Measurements from ENCODE around the gene PLEKHO2.
A peak's percentile ranks its signal among the peaks of the same experiment; 100 is the strongest.

The PLEKHO2 gene

GRCh38 chr15:64896371-64897069 is 54.8 kb downstream of the PLEKHO2 start:
- Histone ChIP-seq H3K4me2 (ENCODE audit: low read depth, low read length, poor library complexity, severe bottlenecking) (peak overlapping the region; percentile 100), H3K4me3 (ENCODE audit: insufficient read depth, low read length, poor library complexity, severe bottlenecking) (no peak overlapping the region), H2AFZ (ENCODE audit: low read depth, low read length, severe bottlenecking) (no peak overlapping the region), H3K27ac (ENCODE audit: low read depth, low read length) (peak overlapping the region; percentile 100), H3K79me2 (ENCODE audit: insufficient read depth, low read length) (no peaks in the 10 kb centered on the region), H3K9me3 (ENCODE audit: insufficient read depth, low read length) (peaks cover 6% of the 10 kb centered on the region; the same call in 1 of the 2 replicates), H3K36me3 (ENCODE audit: low read length) (no peaks in the 10 kb centered on the region), H3K9me2 (replicated peaks; ENCODE audit: insufficient read depth, low read length) (no peaks in the 10 kb centered on the region), H4K20me1 (ENCODE audit: low read depth, low read length) (no peaks in the 10 kb centered on the region), H3K9ac (ENCODE audit: low read length) (peak overlapping the region; percentile 61), H3F3A (ENCODE audit: insufficient read depth) (peaks cover 37% of the 10 kb centered on the region), H3K27me3 (ENCODE audit: low read length) (no peaks in the 10 kb centered on the region)
- no peak for TF ChIP-seq CTCF (IDR thresholded peaks at IDR 0.05; ENCODE audit: insufficient read depth, low read length, poor library complexity, severe bottlenecking)
- TF ChIP-seq EZH2phosphoT487 (conservative IDR thresholded peaks at IDR 0.05; ENCODE audit: low read length), result no peak

GRCh38 chr15:64897345-64897985 is 55.8 kb downstream of the PLEKHO2 start:
- no peak overlapping the region for H2AFZ ChIP-seq (ENCODE audit: low read depth, low read length, severe bottlenecking)
- no peaks in the 10 kb centered on the region for H3K27me3 ChIP-seq (ENCODE audit: low read length)
- H3K9ac ChIP-seq (ENCODE audit: low read length), result no peak overlapping the region
- H3F3A ChIP-seq (ENCODE audit: insufficient read depth), result peaks cover 35% of the 10 kb centered on the region
- no peak overlapping the region for H3K27ac ChIP-seq (ENCODE audit: low read depth, low read length)
- H3K79me2 ChIP-seq (ENCODE audit: insufficient read depth, low read length), result no peaks in the 10 kb centered on the region
- H3K9me2 ChIP-seq (replicated peaks; ENCODE audit: insufficient read depth, low read length), result no peaks in the 10 kb centered on the region
- no peaks in the 10 kb centered on the region for H3K36me3 ChIP-seq (ENCODE audit: low read length)
- H3K9me3 ChIP-seq (ENCODE audit: insufficient read depth, low read length), result peaks cover 6% of the 10 kb centered on the region; the same call in 1 of the 2 replicates
- no peaks in the 10 kb centered on the region for H4K20me1 ChIP-seq (ENCODE audit: low read depth, low read length)
- TF ChIP-seq EZH2phosphoT487 (conservative IDR thresholded peaks at IDR 0.05; ENCODE audit: low read length), result no peak
- no peak for TF ChIP-seq CTCF (IDR thresholded peaks at IDR 0.05; ENCODE audit: insufficient read depth, low read length, poor library complexity, severe bottlenecking)
- no peak overlapping the region for H3K4me3 ChIP-seq (ENCODE audit: insufficient read depth, low read length, poor library complexity, severe bottlenecking)
- no peak overlapping the region for H3K4me2 ChIP-seq (ENCODE audit: low read depth, low read length, poor library complexity, severe bottlenecking)

- H3K9me2 ChIP-seq (replicated peaks; ENCODE audit: insufficient read depth, low read length), result no peaks in the 10 kb centered on the region
- H3K4me3 ChIP-seq (ENCODE audit: insufficient read depth, low read length, poor library complexity, severe bottlenecking), result no peak overlapping the region
- no peak overlapping the region for H3K4me2 ChIP-seq (ENCODE audit: low read depth, low read length, poor library complexity, severe bottlenecking)
- no peak for TF ChIP-seq CTCF (IDR thresholded peaks at IDR 0.05; ENCODE audit: insufficient read depth, low read length, poor library complexity, severe bottlenecking)
- TF ChIP-seq EZH2phosphoT487 (conservative IDR thresholded peaks at IDR 0.05; ENCODE audit: low read length), result no peak
- H4K20me1 ChIP-seq (ENCODE audit: low read depth, low read length), result no peaks in the 10 kb centered on the region
- no peaks in the 10 kb centered on the region for H3K79me2 ChIP-seq (ENCODE audit: insufficient read depth, low read length)
- H3F3A ChIP-seq (ENCODE audit: insufficient read depth), result peaks cover 25% of the 10 kb centered on the region
- no peak overlapping the region for H3K27ac ChIP-seq (ENCODE audit: low read depth, low read length)
- no peaks in the 10 kb centered on the region for H3K36me3 ChIP-seq (ENCODE audit: low read length)
- no peaks in the 10 kb centered on the region for H3K27me3 ChIP-seq (ENCODE audit: low read length)
- peaks cover 6% of the 10 kb centered on the region; the same call in 1 of the 2 replicates for H3K9me3 ChIP-seq (ENCODE audit: insufficient read depth, low read length)
- no peak overlapping the region for H3K9ac ChIP-seq (ENCODE audit: low read length)
- H2AFZ ChIP-seq (ENCODE audit: low read depth, low read length, severe bottlenecking), result no peak overlapping the region
Observed at GRCh38 chr15:64898406-64898805, 56.7 kb downstream of the PLEKHO2 start.
